22Rv1 (cell line): ENCODE data around the gene CNTN5.

ENCODE experiments used
- CTCF ChIP-seq: fragments of 450-650 bp; IDR thresholded peaks from 2 replicates; pipeline ENCODE4 v1.5.1; 2017; ENCODE audit warnings: mild to moderate bottlenecking
- ZFX ChIP-seq: fragments of 450-650 bp; IDR thresholded peaks from 2 replicates; pipeline ENCODE4 v1.6.1; 2017; ENCODE audit warnings: antibody characterized with exemption, borderline replicate concordance

GRCh38 chr11:99135508-99135907, 114.8 kb downstream of the CNTN5 start:
- TF ChIP-seq CTCF (no peak), ZFX (no peak)
